ENCODE measurements around the gene HHAT. TPM values are rescaled to one million over a fixed set of nuclear protein-coding genes. Genes with fewer than 3 reads are reported as not detected.
A peak's percentile ranks its signal among the peaks of the same experiment; 100 is the strongest.

The HHAT gene
- total and polyA plus RNA-seq, 5 donors: 1.6 to 2.8 (median 2.3) TPM

- Histone ChIP-seq H3K27me3 (ENCODE audit: control insufficient read depth, insufficient read depth) (no peaks in the 10 kb centered on the region), H3K9me3 (ENCODE audit: control insufficient read depth, low read length) (no peaks in the 10 kb centered on the region), H3K27ac (ENCODE audit: low read length) (no peak overlapping the region), H3K4me1 (ENCODE audit: control insufficient read depth, insufficient read depth, low read length) (no peaks in the 10 kb centered on the region), H3K4me3 (ENCODE audit: low read length) (no peak overlapping the region)
- 93% methylated on average over 5 of the region's 5 CpGs for WGBS
- ATAC-seq (no peak), DNase-seq (no peak)
- intact Hi-C loops (cut with DNase I): no loop called here
Observed at GRCh38 chr1:210698661-210699060, 370.0 kb downstream of the HHAT start.

GRCh38 chr1:210700083-210700482 is 371.4 kb downstream of the HHAT start:
- Histone ChIP-seq H3K4me3 (ENCODE audit: low read length) (no peak overlapping the region), H3K4me1 (ENCODE audit: control insufficient read depth, insufficient read depth, low read length) (no peaks in the 10 kb centered on the region), H3K27ac (ENCODE audit: low read length) (no peak overlapping the region), H3K27me3 (ENCODE audit: control insufficient read depth, insufficient read depth) (no peaks in the 10 kb centered on the region), H3K9me3 (ENCODE audit: control insufficient read depth, low read length) (no peaks in the 10 kb centered on the region)
- ATAC-seq (no peak), DNase-seq (no peak)
- intact Hi-C loops (cut with DNase I): no loop called here
- WGBS: 83% methylated on average over 1 of the region's 1 CpG

GRCh38 chr1:210700511-210700910 is 371.8 kb downstream of the HHAT start:
- ATAC-seq (no peak), DNase-seq (no peak)
- Histone ChIP-seq H3K9me3 (ENCODE audit: control insufficient read depth, low read length) (no peaks in the 10 kb centered on the region), H3K27ac (ENCODE audit: low read length) (no peak overlapping the region), H3K27me3 (ENCODE audit: control insufficient read depth, insufficient read depth) (no peaks in the 10 kb centered on the region), H3K4me3 (ENCODE audit: low read length) (no peak overlapping the region), H3K4me1 (ENCODE audit: control insufficient read depth, insufficient read depth, low read length) (no peaks in the 10 kb centered on the region)
- intact Hi-C loops (cut with DNase I): no loop called here
- 42% methylated on average over 2 of the region's 2 CpGs for WGBS

GRCh38 chr1:210702506-210702905 is 373.8 kb downstream of the HHAT start:
- Histone ChIP-seq H3K4me1 (ENCODE audit: control insufficient read depth, insufficient read depth, low read length) (no peaks in the 10 kb centered on the region), H3K27ac (ENCODE audit: low read length) (no peak overlapping the region), H3K27me3 (ENCODE audit: control insufficient read depth, insufficient read depth) (no peaks in the 10 kb centered on the region), H3K4me3 (ENCODE audit: low read length) (no peak overlapping the region), H3K9me3 (ENCODE audit: control insufficient read depth, low read length) (no peaks in the 10 kb centered on the region)
- no peak for ATAC-seq
- WGBS: 94% methylated on average over 2 of the region's 2 CpGs
- intact Hi-C loops (cut with DNase I): no loop called here
- no peak for DNase-seq

GRCh38 chr1:210703593-210703992 is 374.9 kb downstream of the HHAT start:
- 72% methylated on average over 2 of the region's 2 CpGs for WGBS
- Histone ChIP-seq H3K4me1 (ENCODE audit: control insufficient read depth, insufficient read depth, low read length) (no peaks in the 10 kb centered on the region), H3K9me3 (ENCODE audit: control insufficient read depth, low read length) (no peaks in the 10 kb centered on the region), H3K27me3 (ENCODE audit: control insufficient read depth, insufficient read depth) (no peaks in the 10 kb centered on the region), H3K27ac (ENCODE audit: low read length) (no peak overlapping the region), H3K4me3 (ENCODE audit: low read length) (no peak overlapping the region)
- DNase-seq: no peak
- intact Hi-C loops (cut with DNase I): no loop called here
- ATAC-seq: no peak

- intact Hi-C loops (cut with DNase I): no loop called here
- Histone ChIP-seq H3K4me1 (ENCODE audit: control insufficient read depth, insufficient read depth, low read length) (no peaks in the 10 kb centered on the region), H3K27me3 (ENCODE audit: control insufficient read depth, insufficient read depth) (no peaks in the 10 kb centered on the region), H3K9me3 (ENCODE audit: control insufficient read depth, low read length) (no peaks in the 10 kb centered on the region), H3K4me3 (ENCODE audit: low read length) (no peak overlapping the region), H3K27ac (ENCODE audit: low read length) (no peak overlapping the region)
- DNase-seq (no peak), ATAC-seq (no peak)
- 74% methylated on average over 3 of the region's 3 CpGs for WGBS
Observed at GRCh38 chr1:210705086-210705485, 376.4 kb downstream of the HHAT start.

GRCh38 chr1:210706246-210706645 is 377.5 kb downstream of the HHAT start:
- WGBS: 87% methylated on average over 3 of the region's 3 CpGs
- H3K27me3 ChIP-seq (ENCODE audit: control insufficient read depth, insufficient read depth): no peaks in the 10 kb centered on the region
- no peak overlapping the region for H3K4me3 ChIP-seq (ENCODE audit: low read length)
- no peaks in the 10 kb centered on the region for H3K4me1 ChIP-seq (ENCODE audit: control insufficient read depth, insufficient read depth, low read length)
- ATAC-seq: no peak
- H3K27ac ChIP-seq (ENCODE audit: low read length): no peak overlapping the region
- no peak for DNase-seq
- H3K9me3 ChIP-seq (ENCODE audit: control insufficient read depth, low read length): no peaks in the 10 kb centered on the region
- intact Hi-C loops (cut with DNase I): no loop called here

GRCh38 chr1:210707300-210708240 is 378.9 kb downstream of the HHAT start:
- ATAC-seq (no peak), DNase-seq (no peak)
- intact Hi-C loops (cut with DNase I): no loop called here
- no peak overlapping the region for H3K27ac ChIP-seq (ENCODE audit: low read length)
- no peaks in the 10 kb centered on the region for H3K9me3 ChIP-seq (ENCODE audit: control insufficient read depth, low read length)
- no peak overlapping the region for H3K4me3 ChIP-seq (ENCODE audit: low read length)
- H3K27me3 ChIP-seq (ENCODE audit: control insufficient read depth, insufficient read depth): no peaks in the 10 kb centered on the region
- no peaks in the 10 kb centered on the region for H3K4me1 ChIP-seq (ENCODE audit: control insufficient read depth, insufficient read depth, low read length)
- 83% methylated on average over 7 of the region's 7 CpGs for WGBS

- DNase-seq (no peak), ATAC-seq (no peak)
- H3K27ac ChIP-seq (ENCODE audit: low read length): no peak overlapping the region
- WGBS: 85% methylated on average over 2 of the region's 2 CpGs
- H3K9me3 ChIP-seq (ENCODE audit: control insufficient read depth, low read length): no peaks in the 10 kb centered on the region
- H3K4me3 ChIP-seq (ENCODE audit: low read length): no peak overlapping the region
- H3K4me1 ChIP-seq (ENCODE audit: control insufficient read depth, insufficient read depth, low read length): no peaks in the 10 kb centered on the region
- no peaks in the 10 kb centered on the region for H3K27me3 ChIP-seq (ENCODE audit: control insufficient read depth, insufficient read depth)
- intact Hi-C loops (cut with DNase I): no loop called here
Observed at GRCh38 chr1:210709701-210710100, 381.0 kb downstream of the HHAT start.

- ATAC-seq (peak; percentile 38 to 51), DNase-seq (peak; percentile 21 to 57 (median 54))
- Histone ChIP-seq H3K27ac (ENCODE audit: low read length) (no peak overlapping the region), H3K27me3 (ENCODE audit: control insufficient read depth, insufficient read depth) (no peaks in the 10 kb centered on the region), H3K4me1 (ENCODE audit: control insufficient read depth, insufficient read depth, low read length) (no peaks in the 10 kb centered on the region), H3K4me3 (ENCODE audit: low read length) (no peak overlapping the region), H3K9me3 (ENCODE audit: control insufficient read depth, low read length) (no peaks in the 10 kb centered on the region)
- WGBS: 38% methylated on average over 7 of the region's 7 CpGs
- intact Hi-C loops (cut with DNase I): no loop called here
Observed at GRCh38 chr1:210711825-210712612, 383.3 kb downstream of the HHAT start.

GRCh38 chr1:210715072-210715471 is 386.4 kb downstream of the HHAT start:
- intact Hi-C loops (cut with DNase I): no loop called here
- Histone ChIP-seq H3K4me3 (ENCODE audit: low read length) (no peak overlapping the region), H3K4me1 (ENCODE audit: control insufficient read depth, insufficient read depth, low read length) (no peaks in the 10 kb centered on the region), H3K9me3 (ENCODE audit: control insufficient read depth, low read length) (no peaks in the 10 kb centered on the region), H3K27ac (ENCODE audit: low read length) (no peak overlapping the region), H3K27me3 (ENCODE audit: control insufficient read depth, insufficient read depth) (no peaks in the 10 kb centered on the region)
- DNase-seq (no peak), ATAC-seq (no peak)

Measured in right cardiac atrium (tissue), 5 donors.